Uterus (tissue), 4 donors: ENCODE measurements around the gene ASTN1. TPM values are rescaled to one million over a fixed set of nuclear protein-coding genes. Genes with fewer than 3 reads are reported as not detected.

Experiments used
- DNase-seq, 2 donors: peaks; one replicate each; pipeline ENCODE4 v3.0.0-alpha.2; 2019 to 2020
- H3K27ac ChIP-seq, 2 donors: fragments of 200-600 bp; sonication (generic); 1 replicate in 1 of 2; 2 replicates in 1 of 2; pipeline ENCODE4 v1.5.1; 2016 to 2018
- H3K27me3 ChIP-seq, 2 donors: fragments of 200-600 bp; sonication (generic); one replicate each; pipeline ENCODE4 v1.5.1; 2018 to 2019; ENCODE audit warnings: control low read depth in 1 of 2
- H3K36me3 ChIP-seq, 2 donors: fragments of 200-600 bp; sonication (generic); one replicate each; pipeline ENCODE4 v1.5.1; 2019; ENCODE audit warnings: control low read depth in 1 of 2
- H3K4me1 ChIP-seq, 2 donors: fragments of 200-600 bp; sonication (generic); one replicate each; pipeline ENCODE4 v1.5.1; 2018 to 2019; ENCODE audit warnings: control low read depth in 1 of 2
- H3K4me3 ChIP-seq, 2 donors: fragments of 200-600 bp; sonication (generic); 1 replicate in 1 of 2; 2 replicates in 1 of 2; pipeline ENCODE4 v1.5.1; 2018 to 2019; ENCODE audit warnings: mild to moderate bottlenecking in 1 of 2
- H3K9me3 ChIP-seq, 2 donors: fragments of 200-600 bp; sonication (generic); one replicate each; pipeline ENCODE4 v1.5.1; 2019; ENCODE audit warnings: control low read depth in 1 of 2
- CTCF ChIP-seq, 4 experiments: fragments of 200-600 bp in 2 of 4; fragments of 450-650 bp in 2 of 4; sonication (generic) in 2 of 4; IDR thresholded peaks; one replicate each; pipeline ENCODE4 v1.5.1; 2016 to 2019; ENCODE audit warnings: antibody characterized with exemption in 4 of 4, mild to moderate bottlenecking in 2 of 4, moderate library complexity in 1 of 4
- POLR2A ChIP-seq, 2 donors: fragments of 450-650 bp; IDR thresholded peaks; one replicate each; pipeline ENCODE4 v1.6.1; 2016; ENCODE audit warnings: antibody characterized with exemption in 2 of 2, mild to moderate bottlenecking in 1 of 2, moderate library complexity in 1 of 2
- intact Hi-C: fragments of 100-400 bp; cut with DNase I; formaldehyde crosslinking; loops from one replicate; pipeline ENCODE4 v1.15.1; 2023; ENCODE audit warnings: low total_unique reads
- total RNA-seq, 4 donors: library from RNA; depleted of rRNA in 3 of 4; stranded (reverse); fragments of >200 nt in 3 of 4; gene quantifications; one replicate each; pipeline versions ENCODE4 v1.1.0 to v1.2.4, GENCODE V29; 2014 to 2023
- donor health status: DM: yes; HTN: yes; CAD: no.

Gene ASTN1
- total RNA-seq, 4 donors from 2014 or later, result 0.29 to 42.7 (median 2.5) TPM

GRCh38 chr1:177045151-177045550 lies 119.4 kb downstream of the ASTN1 start:
- DNase-seq, result no peak
- Histone ChIP-seq H3K27me3 (no peaks in the 10 kb centered on the region), H3K36me3 (no peaks in the 10 kb centered on the region), H3K4me1 (no peaks in the 10 kb centered on the region), H3K27ac (no peak overlapping the region), H3K4me3 (no peak overlapping the region), H3K9me3 (no peaks in the 10 kb centered on the region)
- TF ChIP-seq CTCF (IDR thresholded peaks at IDR 0.05), result no peak
- no peak for TF ChIP-seq POLR2A (IDR thresholded peaks at IDR 0.05)
- intact Hi-C loops, result no loop called here

- TF ChIP-seq CTCF (IDR thresholded peaks at IDR 0.05) (no peak), POLR2A (IDR thresholded peaks at IDR 0.05) (no peak)
- intact Hi-C loops, result no loop called here
- H3K9me3 ChIP-seq, result no peaks in the 10 kb centered on the region
Measured at GRCh38 chr1:177044390-177044789, 120.1 kb downstream of the ASTN1 start.

GRCh38 chr1:177043597-177043996 lies 120.9 kb downstream of the ASTN1 start:
- no peak overlapping the region for H3K27ac ChIP-seq
- H3K4me3 ChIP-seq, result no peak overlapping the region
- no peaks in the 10 kb centered on the region for H3K36me3 ChIP-seq
- no peaks in the 10 kb centered on the region for H3K27me3 ChIP-seq
- H3K9me3 ChIP-seq, result no peaks in the 10 kb centered on the region
- no peaks in the 10 kb centered on the region for H3K4me1 ChIP-seq
- DNase-seq, result no peak
- intact Hi-C loops, result no loop called here
- TF ChIP-seq POLR2A (IDR thresholded peaks at IDR 0.05) (no peak), CTCF (IDR thresholded peaks at IDR 0.05) (no peak)

More at GRCh38 chr1:177044390-177044789, 120.1 kb downstream of the ASTN1 start:
- Histone ChIP-seq H3K4me1 (no peaks in the 10 kb centered on the region), H3K4me3 (no peak overlapping the region), H3K27me3 (no peaks in the 10 kb centered on the region), H3K36me3 (no peaks in the 10 kb centered on the region), H3K27ac (no peak overlapping the region)
- no peak for DNase-seq

GRCh38 chr1:177035586-177035985 lies 128.9 kb downstream of the ASTN1 start:
- TF ChIP-seq POLR2A (IDR thresholded peaks at IDR 0.05) (no peak), CTCF (IDR thresholded peaks at IDR 0.05) (no peak)
- Histone ChIP-seq H3K36me3 (no peaks in the 10 kb centered on the region), H3K27ac (no peak overlapping the region), H3K4me1 (no peaks in the 10 kb centered on the region), H3K9me3 (no peaks in the 10 kb centered on the region), H3K4me3 (no peak overlapping the region), H3K27me3 (no peaks in the 10 kb centered on the region)
- intact Hi-C loops, result no loop called here
- no peak for DNase-seq

- Histone ChIP-seq H3K4me3 (no peak overlapping the region), H3K27ac (no peak overlapping the region), H3K9me3 (no peaks in the 10 kb centered on the region), H3K27me3 (no peaks in the 10 kb centered on the region), H3K36me3 (no peaks in the 10 kb centered on the region), H3K4me1 (no peaks in the 10 kb centered on the region)
- DNase-seq, result no peak
- intact Hi-C loops, result no loop called here
- no peak for TF ChIP-seq POLR2A (IDR thresholded peaks at IDR 0.05)
- no peak for TF ChIP-seq CTCF (IDR thresholded peaks at IDR 0.05)
Measured at GRCh38 chr1:177033628-177034027, 130.9 kb downstream of the ASTN1 start.
